Measurements from ENCODE around the gene CREB3L1.

CREB3L1 gene

GRCh38 chr11:46277622-46278386 is at the start of gene CREB3L1:
CREB3L1 (plus strand) TSS chr11:46277662; CDS start chr11:46278112, 450 bp downstream.
- no peak for DNase-seq

DNA sequence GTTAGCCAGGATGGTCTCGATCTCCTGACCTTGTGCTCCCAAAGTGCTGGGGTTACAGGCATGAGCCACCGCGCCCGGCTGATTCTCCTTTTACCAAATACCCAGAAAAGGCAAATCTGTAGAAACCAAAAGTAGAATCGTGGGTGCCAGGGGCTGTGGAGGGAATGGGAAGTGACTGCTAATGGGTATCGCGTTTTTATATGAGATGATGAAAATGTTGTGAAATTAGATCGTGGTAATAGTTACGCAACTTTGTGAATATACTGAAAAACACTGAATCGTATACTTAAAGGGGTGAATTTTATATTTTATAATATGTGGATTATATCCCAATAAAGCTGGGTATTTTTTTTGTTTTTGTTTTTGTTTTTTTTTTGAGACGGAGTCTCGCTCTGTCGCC is 48.2 kb upstream of the CREB3L1 start:
- DNase-seq, result no peak

DNA sequence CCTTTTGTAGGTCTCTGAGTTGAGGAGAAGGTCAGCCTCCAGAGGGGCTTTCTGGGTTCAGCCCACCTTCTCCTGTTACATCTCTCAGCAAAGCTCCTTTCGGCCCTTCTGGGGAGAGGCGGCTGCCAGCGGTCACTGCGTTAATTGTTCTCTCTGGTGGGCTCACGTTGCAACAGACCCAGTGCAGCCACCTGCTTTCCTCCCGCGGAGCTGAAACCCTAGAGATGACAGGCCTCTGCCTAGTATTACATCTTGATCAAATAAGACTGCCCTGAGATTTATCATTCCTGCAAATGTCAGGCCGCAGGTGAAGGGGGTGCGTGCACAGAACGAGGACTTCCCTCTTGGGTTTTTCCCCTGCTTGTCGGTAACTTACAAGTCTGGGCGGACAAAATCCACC is 43.2 kb upstream of the CREB3L1 start:
- DNase-seq, result no peak

DNA sequence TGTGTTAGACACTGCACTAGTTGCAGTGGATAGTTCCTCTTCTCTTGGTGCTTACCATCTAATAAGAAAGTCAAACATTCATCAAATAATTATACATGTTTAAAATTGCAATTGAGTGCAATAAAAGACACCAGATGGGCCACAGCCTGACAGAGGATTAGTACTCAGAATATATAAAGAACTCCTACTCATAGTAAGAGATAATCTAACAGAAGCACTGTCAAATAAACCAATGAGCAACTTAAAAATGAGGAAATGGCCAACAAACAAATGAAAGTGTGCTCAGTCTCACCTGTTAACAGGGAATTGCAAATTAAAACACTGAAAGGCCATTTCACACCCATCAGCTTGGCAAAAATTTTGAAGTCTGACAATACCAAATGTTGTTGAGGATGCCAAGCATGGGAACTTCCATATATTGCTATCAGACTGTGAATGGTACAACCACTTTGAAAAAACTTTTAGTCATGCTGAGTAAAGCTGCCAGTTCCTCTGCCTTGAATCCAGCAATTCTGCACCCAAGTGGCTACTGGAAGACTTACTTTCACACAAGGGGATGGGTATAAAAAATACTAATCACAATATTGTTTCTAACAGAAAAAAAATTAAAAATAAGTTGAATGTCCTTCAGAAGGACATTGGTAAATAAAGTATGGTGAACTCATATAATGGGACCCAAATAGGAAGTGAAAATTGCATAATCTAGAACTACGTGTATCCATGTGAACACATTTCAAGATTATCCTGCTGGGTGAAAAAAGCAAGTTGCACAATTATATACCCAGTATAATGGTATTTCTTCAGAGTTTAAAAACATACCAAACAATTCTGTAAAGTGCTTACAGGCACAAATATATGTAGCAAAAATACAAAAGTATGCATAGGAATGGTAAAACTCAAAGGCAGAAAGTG is 41.4 kb upstream of the CREB3L1 start:
- no peak for DNase-seq

GRCh38 chr11:46236918-46237247 is 40.6 kb upstream of the CREB3L1 start:
- DNase-seq, result no peak

DNA sequence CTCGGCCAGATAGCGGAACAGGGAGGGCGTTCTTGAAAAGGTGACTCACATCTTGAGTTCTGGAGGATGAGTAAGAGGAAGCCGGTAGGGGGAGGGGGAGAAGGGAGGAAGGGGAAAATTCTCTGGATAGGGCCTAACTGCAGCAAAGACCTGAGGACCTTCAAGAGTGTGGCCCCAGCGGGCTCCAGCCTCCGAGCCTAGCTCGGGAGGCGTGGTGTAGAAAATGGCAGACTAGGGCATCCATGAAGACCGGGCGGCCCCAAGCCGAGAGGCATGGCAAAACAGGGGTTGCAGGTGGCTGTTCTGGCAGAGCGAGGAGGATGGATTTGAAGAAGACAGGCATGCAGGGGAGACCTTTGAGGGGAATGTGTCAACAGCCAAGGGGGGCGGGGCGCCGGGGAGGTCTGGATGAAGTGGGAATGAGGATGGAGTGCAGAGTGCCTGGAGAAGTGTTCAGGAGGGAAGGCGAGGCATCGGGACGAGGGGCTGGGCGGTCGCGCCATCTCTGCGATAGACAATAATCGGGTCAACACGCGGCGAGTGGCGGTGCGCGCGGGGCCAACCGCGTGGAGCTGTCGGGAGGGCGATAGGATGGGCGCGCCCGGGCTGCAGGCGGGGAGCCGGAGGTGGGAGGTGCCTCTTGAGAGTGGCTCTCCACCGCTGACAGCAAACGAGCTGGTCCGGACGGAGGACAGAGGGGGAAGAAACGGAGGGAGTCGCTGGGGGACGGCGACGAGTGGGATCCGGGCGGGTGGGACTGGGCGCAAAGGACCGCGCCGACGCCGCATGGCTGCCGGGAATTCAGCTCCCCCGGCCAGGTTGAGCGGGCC is 40.0 kb upstream of the CREB3L1 start:
- no peak for DNase-seq

DNA sequence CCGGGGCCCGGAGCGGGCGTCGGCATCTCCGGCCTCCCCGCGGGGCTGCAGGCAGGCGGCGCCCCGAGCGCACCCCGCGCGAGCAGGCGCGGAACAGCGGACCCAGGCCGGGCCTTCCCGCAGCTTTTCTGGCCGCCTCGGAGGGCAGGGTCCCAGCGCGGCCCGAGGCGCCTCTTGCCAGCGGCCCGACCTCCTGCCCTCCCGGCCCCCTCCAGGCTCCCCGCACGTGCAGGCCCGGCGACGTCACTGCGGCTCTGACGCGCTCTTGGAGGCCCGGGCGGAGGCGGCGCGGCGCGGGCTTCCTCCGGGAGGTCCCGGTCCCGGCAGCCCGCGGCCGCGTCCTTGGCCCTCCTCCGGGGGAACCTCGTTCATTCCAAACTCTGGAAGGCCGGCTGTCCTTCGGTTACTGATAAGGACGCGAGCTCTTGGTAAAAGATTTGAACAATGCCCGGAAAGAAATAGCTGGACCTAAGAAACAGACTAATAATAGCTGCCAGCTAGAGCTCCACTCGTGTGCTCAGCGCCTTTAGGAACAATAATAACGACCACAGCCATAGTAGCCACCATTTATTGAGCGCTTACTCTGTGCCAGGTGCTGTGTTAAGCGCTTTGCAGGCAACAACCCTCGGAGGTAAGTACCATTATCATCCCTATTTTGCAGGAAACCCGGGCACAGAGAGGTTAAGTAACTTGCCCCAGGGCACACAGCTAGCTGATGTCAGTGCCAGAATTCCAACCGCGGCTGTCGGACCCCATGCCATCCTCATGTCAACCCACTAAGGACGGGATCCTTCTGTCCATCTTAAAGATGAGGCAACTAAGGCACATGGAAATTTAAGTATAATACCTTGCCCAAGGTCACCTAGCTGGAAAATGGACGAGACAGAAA is 39.1 kb upstream of the CREB3L1 start:
- no peak for DNase-seq

GRCh38 chr11:46238967-46239800 is 38.3 kb upstream of the CREB3L1 start:
- peak; percentile 46 for DNase-seq

DNA sequence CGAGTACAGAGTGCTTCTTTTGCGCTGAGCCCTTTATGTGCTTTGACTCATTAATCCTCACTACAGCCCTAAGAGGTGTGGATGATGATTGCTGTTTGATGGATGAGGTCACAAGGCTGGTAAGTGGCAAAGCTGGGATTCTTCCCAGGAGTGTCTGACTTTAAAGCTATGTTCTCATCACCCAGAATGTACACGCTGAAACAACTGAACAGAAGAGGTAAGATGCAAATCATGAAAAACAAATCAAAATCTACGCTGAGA is 37.7 kb upstream of the CREB3L1 start:
- no peak for DNase-seq

- DNase-seq, result no peak
Measured at GRCh38 chr11:46240371-46240770, 37.1 kb upstream of the CREB3L1 start.

DNA sequence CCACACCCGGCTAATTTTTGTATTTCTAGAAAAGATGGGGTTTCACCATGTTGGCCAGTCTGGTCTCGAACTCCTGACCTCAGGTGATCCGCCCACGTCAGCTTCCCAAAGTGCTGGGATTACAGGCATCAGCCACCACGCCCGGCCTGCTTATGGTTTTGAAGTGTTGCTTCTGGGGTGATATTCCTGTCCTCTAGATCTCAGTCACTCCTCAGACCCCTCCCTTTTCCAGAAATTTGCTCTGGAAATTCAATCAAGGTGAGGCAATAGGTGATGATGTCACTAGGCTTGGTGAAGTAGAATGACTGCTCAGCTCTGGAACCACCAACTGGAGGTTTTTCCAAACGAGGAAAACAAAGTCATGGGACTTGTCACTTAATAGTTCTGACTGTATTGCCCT is 36.6 kb upstream of the CREB3L1 start:
- no peak for DNase-seq

DNA sequence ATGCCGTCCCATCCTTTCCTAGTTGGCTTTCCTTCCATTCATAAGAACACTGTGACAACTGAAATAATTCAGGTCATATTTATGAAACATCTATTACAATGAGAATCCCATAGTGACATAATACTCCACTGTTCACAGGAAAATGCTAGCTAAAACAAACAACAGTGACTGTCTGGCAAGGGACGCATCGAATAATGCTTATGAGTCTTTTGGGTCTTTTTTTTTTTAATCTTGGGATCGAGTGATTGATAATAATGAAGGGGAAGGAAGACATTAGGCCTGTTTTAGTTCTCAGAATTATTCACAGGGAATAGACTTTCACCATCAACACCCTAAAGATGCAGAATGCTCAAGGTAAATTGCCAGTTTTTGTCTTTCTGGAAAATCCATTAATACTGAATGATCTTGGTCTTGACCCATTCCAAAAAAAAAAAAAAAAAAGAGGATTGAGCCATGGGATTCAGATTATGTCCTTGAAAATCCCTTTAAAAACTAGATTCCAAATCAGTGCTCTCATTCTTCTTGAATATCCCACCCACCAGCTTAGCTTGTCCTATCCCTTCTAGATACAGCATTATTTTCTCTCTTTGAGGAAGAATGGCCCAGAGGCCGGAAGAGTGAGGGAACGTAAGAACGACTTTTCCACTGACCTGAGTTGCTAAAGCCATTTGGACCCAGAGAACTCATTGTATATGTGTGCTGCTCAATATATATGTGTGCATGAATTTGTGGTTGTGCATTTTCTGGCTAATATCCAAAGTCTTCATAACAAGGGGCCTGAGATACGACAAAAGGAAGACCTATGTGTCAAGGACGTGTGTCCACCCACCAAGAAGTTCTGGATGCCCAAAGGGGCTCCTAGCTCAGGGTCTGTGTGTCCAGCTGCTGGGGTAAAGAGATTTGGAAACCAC is 35.2 kb upstream of the CREB3L1 start:
- no peak for DNase-seq

DNA sequence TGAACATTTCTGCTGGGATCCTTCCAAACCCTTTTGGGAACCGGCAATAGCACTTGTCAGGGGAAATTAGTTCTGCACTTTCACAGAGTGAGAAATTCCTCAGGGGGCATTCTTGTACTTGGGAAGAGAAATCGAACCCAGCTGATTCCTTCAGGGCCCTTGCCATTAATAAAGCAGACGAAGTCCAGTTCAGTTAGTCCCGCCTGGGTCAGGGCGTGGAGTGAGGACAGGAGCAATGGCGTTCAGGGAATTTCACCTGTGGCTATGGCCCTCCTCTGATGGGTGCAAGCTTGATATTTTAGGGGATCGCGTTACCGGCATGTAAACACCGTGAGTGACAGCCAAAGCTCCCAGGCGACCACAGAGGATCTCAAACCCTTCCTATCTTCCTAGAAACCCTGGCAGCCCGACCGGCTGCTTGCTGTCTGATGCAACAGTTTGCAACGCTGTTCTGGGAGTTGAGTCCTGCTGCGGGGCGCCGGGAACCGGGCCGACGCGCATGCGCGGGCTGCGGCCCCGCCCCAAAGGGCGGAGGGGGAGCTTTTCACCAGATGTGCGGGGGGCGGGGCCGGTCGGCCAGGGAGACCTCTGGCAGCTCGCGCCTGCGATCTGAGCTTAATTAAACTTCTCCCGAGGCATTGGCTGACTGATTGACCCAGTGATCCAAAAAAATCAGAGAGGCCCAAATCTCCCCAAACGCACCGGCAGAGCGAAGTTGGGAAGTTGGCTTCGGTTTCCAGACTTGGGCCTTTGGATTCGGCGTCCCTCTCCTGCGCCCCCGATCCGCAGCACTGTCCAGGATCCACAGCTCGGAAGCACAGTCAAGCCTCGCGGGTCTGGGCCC is 34.3 kb upstream of the CREB3L1 start:
- DNase-seq, result peak; percentile 90

DNA sequence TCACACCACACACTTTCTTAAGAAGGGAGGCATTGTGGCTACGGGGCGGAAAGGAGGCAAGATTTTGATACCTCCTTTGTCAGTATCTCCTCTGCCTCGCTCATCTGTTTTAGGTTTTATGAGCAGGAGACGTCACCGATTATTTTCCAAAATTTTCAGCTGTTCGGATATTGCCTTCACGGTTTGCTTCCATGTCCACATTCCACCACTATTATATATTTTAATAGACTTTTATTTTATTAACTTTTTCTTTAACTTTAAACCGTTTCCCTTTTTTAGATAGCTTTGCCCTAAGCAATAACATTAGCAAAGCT is 33.7 kb upstream of the CREB3L1 start:
- no peak for DNase-seq

DNA sequence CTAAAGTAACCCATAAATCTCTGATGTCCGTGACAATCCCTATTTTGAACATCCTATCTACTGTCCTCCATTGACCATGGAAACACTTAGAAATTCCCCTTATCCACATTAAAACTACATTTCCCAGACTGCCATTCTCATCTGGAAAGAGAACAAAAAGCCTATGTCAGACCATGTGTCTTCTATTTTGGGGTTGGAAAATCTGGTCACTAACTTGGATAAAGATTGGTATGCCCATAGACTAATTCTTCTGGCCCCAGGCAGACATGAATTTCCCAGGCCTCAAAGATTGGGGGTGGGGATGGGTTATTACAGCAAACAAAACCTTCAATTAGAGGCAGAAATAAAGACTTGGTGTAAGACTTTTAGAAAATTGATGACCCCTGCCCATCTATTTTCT is 30.9 kb upstream of the CREB3L1 start:
- DNase-seq, result no peak

DNA sequence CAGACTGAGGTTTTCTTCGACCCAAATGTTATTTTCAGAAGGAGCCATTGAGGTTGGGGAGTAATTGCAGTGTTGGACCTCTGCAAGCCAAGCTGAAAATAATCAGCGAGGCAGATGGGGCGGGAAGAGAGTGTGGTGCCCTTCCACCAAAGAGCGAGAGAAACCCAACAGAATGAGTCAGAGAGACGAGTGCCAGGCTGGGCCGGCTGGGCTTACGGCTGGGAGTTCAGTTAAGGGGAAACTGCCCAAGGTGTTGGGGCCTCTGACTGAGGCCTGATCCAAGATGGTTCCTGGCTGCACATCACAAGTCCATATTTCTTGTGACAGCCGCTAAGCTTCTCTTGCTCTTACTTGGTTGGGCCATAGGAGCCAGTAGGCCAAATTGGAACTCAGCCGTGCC is 30.4 kb upstream of the CREB3L1 start:
- no peak for DNase-seq

DNA sequence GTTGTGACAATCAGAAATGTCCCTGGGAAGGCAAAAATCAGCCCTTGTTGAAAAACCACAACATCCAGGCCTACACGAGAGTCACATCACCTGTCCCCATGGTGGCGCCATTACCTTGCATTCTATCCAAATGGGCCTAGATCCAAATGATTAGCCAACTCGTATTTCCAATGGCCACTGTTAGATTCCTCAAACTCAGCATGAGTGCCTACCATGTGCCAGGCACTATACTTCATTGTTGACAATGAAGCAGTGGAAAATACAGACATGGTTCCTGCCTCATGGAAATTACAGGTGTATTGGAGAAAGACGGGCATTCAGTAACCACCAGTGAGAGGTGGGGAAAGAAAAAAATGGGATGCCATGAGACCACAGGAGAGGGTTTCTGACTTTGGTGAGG is 29.8 kb upstream of the CREB3L1 start:
- peak; percentile 70 for DNase-seq

DNA sequence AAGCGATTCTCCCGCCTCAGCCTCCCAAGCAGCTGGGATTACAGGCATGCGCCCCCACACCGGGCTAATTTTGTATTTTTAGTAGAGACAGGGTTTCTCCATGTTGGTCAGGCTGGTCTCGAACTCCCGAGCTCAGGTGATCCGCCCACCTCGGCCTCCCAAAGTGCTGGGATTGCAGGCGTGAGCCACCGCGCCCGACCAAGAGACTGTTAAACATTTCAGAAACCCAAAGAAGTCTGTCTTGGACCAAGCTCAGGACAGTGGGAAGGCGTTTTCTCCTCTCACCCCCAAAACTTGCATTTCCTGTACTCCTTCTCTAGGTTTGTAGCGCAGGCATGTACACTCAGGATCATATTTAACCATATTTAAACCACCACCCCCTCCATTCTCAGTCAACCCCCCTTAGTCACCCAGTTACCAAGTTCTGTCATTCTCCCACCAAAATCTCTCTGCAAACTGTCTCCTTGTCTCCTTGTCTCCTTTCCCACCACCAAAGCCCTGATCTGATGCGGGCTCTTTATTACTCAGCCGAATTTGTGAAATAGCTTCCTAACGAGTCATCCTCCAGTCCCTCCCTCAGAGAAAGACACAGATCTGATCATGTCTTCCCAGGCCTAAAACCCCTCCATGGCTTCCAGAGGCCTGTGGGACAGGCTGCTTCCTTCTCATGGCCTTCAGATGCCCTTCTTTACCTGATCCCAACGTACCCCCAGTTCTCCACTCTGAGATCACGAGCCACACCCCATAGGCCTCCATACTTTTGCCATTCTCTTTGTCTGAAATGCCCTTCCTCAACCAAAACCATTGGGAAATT is 29.0 kb upstream of the CREB3L1 start:
- DNase-seq, result no peak

Data from NCI-H1092 (cell line).